IMR-90 (cell line): ENCODE data around the gene ZDHHC12. TPM values are rescaled to one million over a fixed set of nuclear protein-coding genes. Genes with fewer than 3 reads are reported as not detected.

Experiments
- ATAC-seq: fragments of 200-7000 bp; cut with Tn5 transposase; 2 replicates; pipeline ENCODE4 v1.9.1; 2020; ENCODE audit warnings: low read depth, mild to moderate bottlenecking, moderate library complexity
- BruUV-seq: library from RNA; stranded (reverse); fragments of 400-500 nt; replicated peaks from 2 replicates; lab custom pipeline; 2021; lab: Mats Ljungman, UMichigan
- CTCF ChIA-PET: fragments of 300-600 bp; formaldehyde crosslinking; extraction: SDS; loops from one replicate; lab custom pipeline; 2021; ENCODE audit warnings: antibody characterized with exemption; lab: Yijun Ruan, JAX
- POLR2A ChIA-PET: fragments of 300-600 bp; sonication (Branson Sonifier 250); formaldehyde crosslinking; loops from one replicate; lab custom pipeline; 2022; ENCODE audit warnings: antibody characterized with exemption; ENCODE audit not compliant: unreplicated experiment; lab: Charles Lee
- DNase-seq: peaks from one replicate; pipeline ENCODE4 v3.0.0; 2013
- H2AFZ ChIP-seq: replicated peaks from 2 replicates; pipeline ENCODE3; 2013; ENCODE audit warnings: low read length, mild to moderate bottlenecking; ENCODE audit not compliant: poor library complexity
- H2AK5ac ChIP-seq: 2 replicates; pipeline ENCODE4 v1.6.1; 2013; ENCODE audit warnings: low read depth, low read length, inconsistent platforms
- H2AK9ac ChIP-seq: replicated peaks from 2 replicates; pipeline ENCODE3; 2013; ENCODE audit warnings: mild to moderate bottlenecking, low read depth, low read length, moderate library complexity; ENCODE audit not compliant: poor library complexity
- H2BK120ac ChIP-seq: 2 replicates; pipeline ENCODE4 v1.6.1; 2013; ENCODE audit warnings: low read depth, low read length, inconsistent platforms
- H2BK15ac ChIP-seq: 3 replicates; pipeline ENCODE4 v1.6.1; 2013; ENCODE audit warnings: low read depth, low read length, inconsistent platforms
- H2BK20ac ChIP-seq: 2 replicates; pipeline ENCODE4 v1.6.1; 2013; ENCODE audit warnings: low read depth, mild to moderate bottlenecking, inconsistent platforms, low read length, moderate library complexity
- H2BK5ac ChIP-seq: 2 replicates; pipeline ENCODE4 v1.6.1; 2013; ENCODE audit warnings: mild to moderate bottlenecking, low read depth, low read length, inconsistent platforms; ENCODE audit not compliant: poor library complexity, severe bottlenecking
- H3K14ac ChIP-seq: replicated peaks from 2 replicates; pipeline ENCODE4 v1.6.1; 2013; ENCODE audit warnings: low read depth, low read length, inconsistent platforms
- H3K18ac ChIP-seq: 2 replicates; pipeline ENCODE4 v1.6.1; 2013; ENCODE audit warnings: low read depth, low read length, control low read depth
- H3K23ac ChIP-seq: 2 replicates; pipeline ENCODE4 v1.6.1; 2013; ENCODE audit warnings: low read depth, low read length, inconsistent platforms
- H3K27ac ChIP-seq: 2 replicates; pipeline ENCODE4 v1.5.1; 2013; ENCODE audit warnings: mild to moderate bottlenecking, control low read depth, low read length; ENCODE audit not compliant: insufficient read depth
- H3K27me3 ChIP-seq: 2 replicates; pipeline ENCODE4 v1.6.1; 2013; ENCODE audit warnings: low read length; ENCODE audit not compliant: control insufficient read depth, insufficient read depth
- H3K36me3 ChIP-seq: 2 replicates; pipeline ENCODE4 v1.6.1; 2013; ENCODE audit warnings: low read length, mixed read lengths; ENCODE audit not compliant: control insufficient read depth, insufficient read depth
- H3K4ac ChIP-seq: 2 replicates; pipeline ENCODE4 v1.6.1; 2013; ENCODE audit warnings: low read depth, low read length, inconsistent platforms
- H3K4me1 ChIP-seq: 2 replicates; pipeline ENCODE4 v1.6.1; 2013; ENCODE audit warnings: low read length, mixed read lengths; ENCODE audit not compliant: control insufficient read depth, insufficient read depth
- H3K4me2 ChIP-seq: 2 replicates; pipeline ENCODE4 v1.6.1; 2013; ENCODE audit warnings: low read depth, mild to moderate bottlenecking, control low read depth, low read length, moderate library complexity
- H3K4me3 ChIP-seq: 2 replicates; pipeline ENCODE4 v1.5.1; 2013; ENCODE audit warnings: low read depth, mild to moderate bottlenecking, control low read depth, low read length, moderate library complexity; ENCODE audit not compliant: insufficient read depth
- H3K56ac ChIP-seq: 2 replicates; pipeline ENCODE4 v1.6.1; 2013; ENCODE audit warnings: low read length, inconsistent platforms; ENCODE audit not compliant: insufficient read depth; ENCODE audit errors: extremely low read depth
- H3K79me1 ChIP-seq, 2 experiments: 2 replicates each; pipeline ENCODE4 v1.6.1; 2013; ENCODE audit warnings: low read length in 2 of 2, inconsistent platforms in 1 of 2, low read depth in 1 of 2
- H3K9ac ChIP-seq: 2 replicates; pipeline ENCODE4 v1.6.1; 2013; ENCODE audit warnings: low read depth, low read length, control low read depth
- H3K9me1 ChIP-seq: 2 replicates; pipeline ENCODE4 v1.6.1; 2013; ENCODE audit warnings: low read length, inconsistent platforms; ENCODE audit not compliant: insufficient read depth
- H3K9me3 ChIP-seq: 2 replicates; pipeline ENCODE4 v1.6.1; 2013; ENCODE audit warnings: low read length; ENCODE audit not compliant: control insufficient read depth, insufficient read depth
- H4K20me1 ChIP-seq: 2 replicates; pipeline ENCODE4 v1.6.1; 2013; ENCODE audit warnings: low read length, inconsistent platforms; ENCODE audit not compliant: insufficient read depth
- H4K5ac ChIP-seq: 2 replicates; pipeline ENCODE4 v1.6.1; 2013; ENCODE audit warnings: mild to moderate bottlenecking, low read depth, low read length, control low read depth
- H4K8ac ChIP-seq, 2 experiments: 2 replicates each; pipeline ENCODE4 v1.6.1; 2013; ENCODE audit warnings: low read depth in 2 of 2, low read length in 2 of 2, control low read depth in 1 of 2, inconsistent platforms in 1 of 2
- H4K91ac ChIP-seq: 2 replicates; pipeline ENCODE4 v1.6.1; 2013; ENCODE audit warnings: low read depth, low read length, inconsistent platforms; ENCODE audit not compliant: insufficient read depth
- BHLHE40 ChIP-seq: fragments of 150-350 bp; IDR thresholded peaks from 2 replicates; pipeline ENCODE4 v1.6.1; 2016; ENCODE audit warnings: mild to moderate bottlenecking, low read depth, low read length
- CEBPB ChIP-seq: IDR thresholded peaks from 2 replicates; pipeline ENCODE4 v1.6.1; 2012; ENCODE audit warnings: low read depth, low read length, improper control_type of control experiment
- CHD1 ChIP-seq: IDR thresholded peaks from 2 replicates; pipeline ENCODE4 v1.6.1; 2012; ENCODE audit warnings: low read depth, low read length, improper control_type of control experiment
- FOS ChIP-seq: fragments of 150-350 bp; IDR thresholded peaks from 2 replicates; pipeline ENCODE4 v1.6.1; 2016; ENCODE audit warnings: low read depth, low read length
- MAFK ChIP-seq: IDR thresholded peaks from 2 replicates; pipeline ENCODE4 v1.6.1; 2012; ENCODE audit warnings: low read depth, low read length, improper control_type of control experiment
- MAZ ChIP-seq: IDR thresholded peaks from 2 replicates; pipeline ENCODE4 v1.6.1; 2012; ENCODE audit warnings: low read depth, mild to moderate bottlenecking, low read length, improper control_type of control experiment, moderate library complexity, borderline replicate concordance
- MXI1 ChIP-seq: IDR thresholded peaks from 2 replicates; pipeline ENCODE4 v1.6.1; 2012; ENCODE audit warnings: low read depth, mild to moderate bottlenecking, low read length, moderate library complexity, borderline replicate concordance
- NFE2L2 ChIP-seq: fragments of 150-350 bp; IDR thresholded peaks from 2 replicates; pipeline ENCODE4 v1.6.1; 2016; ENCODE audit warnings: low read depth, mild to moderate bottlenecking, low read length
- POLR2A ChIP-seq: IDR thresholded peaks from 2 replicates; pipeline ENCODE4 v1.6.1; 2012; ENCODE audit warnings: mild to moderate bottlenecking, low read depth, low read length
- RAD21 ChIP-seq: IDR thresholded peaks from 2 replicates; pipeline ENCODE4 v1.6.1; 2012; ENCODE audit warnings: low read length, improper control_type of control experiment
- RCOR1 ChIP-seq: IDR thresholded peaks from 2 replicates; pipeline ENCODE4 v1.6.1; 2012; ENCODE audit warnings: mild to moderate bottlenecking, low read length, improper control_type of control experiment; ENCODE audit not compliant: insufficient replicate concordance
- RFX5 ChIP-seq: IDR thresholded peaks from 2 replicates; pipeline ENCODE4 v1.8.0; 2012; ENCODE audit warnings: low read depth, mild to moderate bottlenecking, low read length, moderate library complexity
- SMC3 ChIP-seq: fragments of 150-350 bp; IDR thresholded peaks from 2 replicates; pipeline ENCODE4 v1.6.1; 2016; ENCODE audit warnings: low read depth, mild to moderate bottlenecking, antibody characterized with exemption, low read length, moderate library complexity
- WGBS, 2 experiments: methylation state at CpG; one replicate each; pipeline versions ENCODE4 v1.1.5 to v1.1.7; 2013; ENCODE audit warnings: missing lambda C conversion rate in 2 of 2; ENCODE audit not compliant: insufficient read length in 1 of 2; ENCODE audit errors: extremely low coverage in 2 of 2; 5-methylcytosine and 5-hydroxymethylcytosine counted together
- dilution Hi-C: fragments of 300-500 bp; cut with HindIII; formaldehyde crosslinking; loops from one replicate; pipeline ENCODE4 v1.14.3; 2018; ENCODE audit warnings: low sequenced_read_pairs; ENCODE audit not compliant: unreplicated experiment
- in situ Hi-C: fragments of 300-500 bp; cut with MboI; formaldehyde crosslinking; loops from 3 replicates; pipeline ENCODE4 v1.14.3; 2019; ENCODE audit warnings: low sequenced_read_pairs, inconsistent platforms, mixed read lengths
- intact Hi-C: fragments of 100-400 bp; cut with micrococcal nuclease; formaldehyde crosslinking; loops from 2 replicates; pipeline ENCODE4 v1.10.0; 2022
- polyA plus RNA-seq, 3 experiments: library from polyadenylated mRNA; depleted of rRNA; stranded (reverse); fragments of >200 nt; gene quantifications; 2 replicates each; pipeline ENCODE4 v1.2.3, GENCODE V29; 2012; ENCODE audit warnings: low replicate concordance in 1 of 3
- total RNA-seq: library from RNA; depleted of rRNA; stranded (reverse); fragments of >200 nt; gene quantifications from 2 replicates; pipeline ENCODE4 v1.2.3, GENCODE V29; 2012
- TF ChIP-seq, protein P1 (sequence below): fragments of 150-350 bp; IDR thresholded peaks from 2 replicates; pipeline ENCODE4 v1.6.1; 2016; ENCODE audit warnings: low read depth, mild to moderate bottlenecking, low read length, moderate library complexity, borderline replicate concordance
- TF ChIP-seq, protein P2 (sequence below): conservative IDR thresholded peaks from 2 replicates; pipeline ENCODE4 v1.5.1; 2012; ENCODE audit warnings: mild to moderate bottlenecking, low read depth, low read length, improper control_type of control experiment
- TF ChIP-seq, protein P3 (sequence below): fragments of 150-350 bp; IDR thresholded peaks from 2 replicates; pipeline ENCODE4 v1.6.1; 2017; ENCODE audit warnings: mild to moderate bottlenecking, antibody characterized with exemption, low read length, low read depth

The ZDHHC12 gene
- total and polyA plus RNA-seq, 2 of the 4 experiments (the other 2 are of a cell fraction), result 16.7 to 60.7 TPM

DNA sequence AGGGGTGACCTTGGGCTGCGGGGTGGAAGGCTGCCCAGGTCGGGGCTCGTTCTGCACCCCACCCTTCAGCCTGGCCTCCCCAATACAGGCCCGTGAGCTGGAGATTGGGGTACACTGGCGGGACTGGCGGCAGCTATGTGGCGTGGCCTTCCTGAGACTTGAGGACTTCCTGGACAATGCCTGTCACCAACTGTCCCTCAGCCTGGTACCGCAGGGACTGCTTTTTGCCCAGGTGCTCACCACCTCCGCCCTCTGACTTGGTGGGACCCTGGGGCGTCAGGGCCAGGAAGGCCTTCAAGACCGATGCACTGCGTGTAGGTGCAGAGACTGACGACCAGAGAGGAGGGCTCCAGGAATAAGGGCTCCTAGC, 10.5 kb downstream of the ZDHHC12 start:
- 96% methylated on average over 10 of the region's 13 CpGs; no CpG with 5 or more reads in 1 of the 2 experiments for whole genome bisulfite sequencing, 2 experiments
- no peak overlapping the region for H3K4ac ChIP-seq
- no peak for TF ChIP-seq MXI1
- no peak for TF ChIP-seq POLR2A
- TF ChIP-seq, protein P1, sequence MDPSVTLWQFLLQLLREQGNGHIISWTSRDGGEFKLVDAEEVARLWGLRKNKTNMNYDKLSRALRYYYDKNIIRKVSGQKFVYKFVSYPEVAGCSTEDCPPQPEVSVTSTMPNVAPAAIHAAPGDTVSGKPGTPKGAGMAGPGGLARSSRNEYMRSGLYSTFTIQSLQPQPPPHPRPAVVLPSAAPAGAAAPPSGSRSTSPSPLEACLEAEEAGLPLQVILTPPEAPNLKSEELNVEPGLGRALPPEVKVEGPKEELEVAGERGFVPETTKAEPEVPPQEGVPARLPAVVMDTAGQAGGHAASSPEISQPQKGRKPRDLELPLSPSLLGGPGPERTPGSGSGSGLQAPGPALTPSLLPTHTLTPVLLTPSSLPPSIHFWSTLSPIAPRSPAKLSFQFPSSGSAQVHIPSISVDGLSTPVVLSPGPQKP, result no peak
- TF ChIP-seq MAFK, result no peak
- no peak for TF ChIP-seq BHLHE40
- TF ChIP-seq SMC3, result no peak
- no peak for TF ChIP-seq CHD1
- TF ChIP-seq, protein P2, sequence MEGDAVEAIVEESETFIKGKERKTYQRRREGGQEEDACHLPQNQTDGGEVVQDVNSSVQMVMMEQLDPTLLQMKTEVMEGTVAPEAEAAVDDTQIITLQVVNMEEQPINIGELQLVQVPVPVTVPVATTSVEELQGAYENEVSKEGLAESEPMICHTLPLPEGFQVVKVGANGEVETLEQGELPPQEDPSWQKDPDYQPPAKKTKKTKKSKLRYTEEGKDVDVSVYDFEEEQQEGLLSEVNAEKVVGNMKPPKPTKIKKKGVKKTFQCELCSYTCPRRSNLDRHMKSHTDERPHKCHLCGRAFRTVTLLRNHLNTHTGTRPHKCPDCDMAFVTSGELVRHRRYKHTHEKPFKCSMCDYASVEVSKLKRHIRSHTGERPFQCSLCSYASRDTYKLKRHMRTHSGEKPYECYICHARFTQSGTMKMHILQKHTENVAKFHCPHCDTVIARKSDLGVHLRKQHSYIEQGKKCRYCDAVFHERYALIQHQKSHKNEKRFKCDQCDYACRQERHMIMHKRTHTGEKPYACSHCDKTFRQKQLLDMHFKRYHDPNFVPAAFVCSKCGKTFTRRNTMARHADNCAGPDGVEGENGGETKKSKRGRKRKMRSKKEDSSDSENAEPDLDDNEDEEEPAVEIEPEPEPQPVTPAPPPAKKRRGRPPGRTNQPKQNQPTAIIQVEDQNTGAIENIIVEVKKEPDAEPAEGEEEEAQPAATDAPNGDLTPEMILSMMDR, result no peak
- TF ChIP-seq RFX5, result no peak
- TF ChIP-seq, protein P3, sequence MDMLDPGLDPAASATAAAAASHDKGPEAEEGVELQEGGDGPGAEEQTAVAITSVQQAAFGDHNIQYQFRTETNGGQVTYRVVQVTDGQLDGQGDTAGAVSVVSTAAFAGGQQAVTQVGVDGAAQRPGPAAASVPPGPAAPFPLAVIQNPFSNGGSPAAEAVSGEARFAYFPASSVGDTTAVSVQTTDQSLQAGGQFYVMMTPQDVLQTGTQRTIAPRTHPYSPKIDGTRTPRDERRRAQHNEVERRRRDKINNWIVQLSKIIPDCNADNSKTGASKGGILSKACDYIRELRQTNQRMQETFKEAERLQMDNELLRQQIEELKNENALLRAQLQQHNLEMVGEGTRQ, result no peak
- no peak for TF ChIP-seq RAD21
- no peak for TF ChIP-seq MAZ
- TF ChIP-seq NFE2L2, result no peak
- no peak for TF ChIP-seq CEBPB
- TF ChIP-seq FOS, result no peak
- TF ChIP-seq RCOR1, result no peak
- no peak overlapping the region for H3K27ac ChIP-seq
- H3K4me3 ChIP-seq, result no peak overlapping the region
- CTCF ChIA-PET, result interaction anchor here (0.6 kb wide), 1 partner anchor 81 kb away, joined by 6 read pairs; no protein-coding TSS in a partner anchor
- no peaks in the 10 kb centered on the region for H3K9me1 ChIP-seq
- no peak for ATAC-seq
- H3K18ac ChIP-seq, result no peak overlapping the region
- no peak overlapping the region for H3K4me2 ChIP-seq
- POLR2A ChIA-PET, result no interaction called here
- no peak overlapping the region for H2BK5ac ChIP-seq
- no TSS peak for BruUV-seq
- no peaks in the 10 kb centered on the region for H3K79me1 ChIP-seq
- in situ Hi-C loops, result no loop called here
- intact Hi-C loops, result no loop called here
- H4K20me1 ChIP-seq, result no peaks in the 10 kb centered on the region
- H3K36me3 ChIP-seq, result no peaks in the 10 kb centered on the region
- no peak overlapping the region for H2BK120ac ChIP-seq
- H3K27me3 ChIP-seq, result no peaks in the 10 kb centered on the region
- H2AK9ac ChIP-seq, result no peak overlapping the region
- no peak overlapping the region for H4K8ac ChIP-seq
- no peak overlapping the region for H3K14ac ChIP-seq
- H2AK5ac ChIP-seq, result no peak overlapping the region
- H3K23ac ChIP-seq, result no peak overlapping the region
- DNase-seq, result no peak
- no peaks in the 10 kb centered on the region for H3K9me3 ChIP-seq
- H3K56ac ChIP-seq, result no peak overlapping the region
- H3K4me1 ChIP-seq, result no peaks in the 10 kb centered on the region
- no peak overlapping the region for H3K9ac ChIP-seq
- H4K91ac ChIP-seq, result no peak overlapping the region
- H2BK15ac ChIP-seq, result no peak overlapping the region
- H4K5ac ChIP-seq, result no peak overlapping the region
- no peak overlapping the region for H2BK20ac ChIP-seq
- dilution Hi-C loops, result no loop called here
- H2AFZ ChIP-seq, result no peak overlapping the region
